ENCODE results near the gene ZNF805. TPM values are rescaled to one million over a fixed set of nuclear protein-coding genes. Genes with fewer than 3 reads are reported as not detected.

The ZNF805 gene
- total RNA-seq, 1 experiment from 2014 or later: 18.2 TPM

DNA sequence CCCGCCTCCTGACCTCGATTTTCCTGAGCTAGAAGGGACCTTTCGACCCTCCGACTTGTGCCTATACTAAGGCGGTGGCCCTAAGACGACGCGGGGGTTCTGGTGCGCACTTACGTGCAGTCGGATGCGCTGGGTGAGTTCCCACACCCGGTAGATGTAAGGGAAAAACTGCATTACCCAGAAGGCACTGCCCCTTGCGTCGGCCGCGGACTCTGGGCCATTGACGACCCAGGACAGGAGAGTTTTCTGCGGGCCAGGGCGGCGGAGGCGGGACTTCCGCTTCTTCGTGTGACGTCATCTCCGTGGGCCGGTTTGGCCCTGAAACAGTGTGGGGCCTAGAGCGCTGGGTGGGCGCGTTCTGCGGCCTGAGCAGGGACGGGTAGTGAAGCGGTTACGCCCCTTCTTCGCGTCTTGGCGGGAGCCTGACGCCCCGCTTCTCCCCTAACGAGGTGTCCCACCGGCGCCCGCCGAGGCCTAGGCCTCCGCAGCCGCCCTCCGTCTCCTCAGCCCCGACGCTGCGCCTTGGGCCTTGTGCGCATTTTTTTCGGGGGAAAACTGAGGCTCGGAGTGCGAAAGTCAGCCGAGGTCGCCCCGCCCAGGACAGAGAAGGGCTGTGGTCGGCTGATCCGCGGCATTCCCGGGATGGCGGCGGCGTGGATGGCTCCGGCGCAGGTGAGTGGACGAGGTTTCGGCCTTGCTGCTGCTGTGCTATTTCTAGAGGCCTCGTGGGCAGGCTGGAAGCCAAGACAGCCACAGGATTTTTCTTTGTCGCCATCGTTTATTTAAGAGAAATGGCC lies 39.9 kb downstream of the ZNF805 start, which contains the start of gene ZNF460 (continued):
- TF ChIP-seq FOXP1 (CRISPR knock-in tag; IDR thresholded peaks at IDR 0.05; ENCODE audit: borderline replicate concordance) (peak; percentile 58; the same call in 1 of the 2 replicates), ZNF671 (CRISPR knock-in tag; IDR thresholded peaks at IDR 0.05) (no peak), SMAD3 (CRISPR knock-in tag; IDR thresholded peaks at IDR 0.05; ENCODE audit: borderline replicate concordance) (0 out of 2 replicates have a peak, but pooled peaks have one; percentile 38), FOXJ3 (CRISPR knock-in tag; IDR thresholded peaks at IDR 0.05; ENCODE audit: borderline replicate concordance) (no peak), FOXK1 (CRISPR knock-in tag; IDR thresholded peaks at IDR 0.05) (peak; percentile 93; the same call in 1 of the 2 replicates), CREB1 (CRISPR knock-in tag; IDR thresholded peaks at IDR 0.05) (0 out of 2 replicates have a peak, but pooled peaks have one; percentile 11), RELA (CRISPR knock-in tag; IDR thresholded peaks at IDR 0.05; ENCODE audit: borderline replicate concordance) (0 out of 2 replicates have a peak, but pooled peaks have one; percentile 51), NFYB (CRISPR knock-in tag; conservative IDR thresholded peaks at IDR 0.05; ENCODE audit: low read depth) (peak; percentile 56), GABPB1 (CRISPR knock-in tag; IDR thresholded peaks at IDR 0.05) (peak; percentile 80), OVOL2 (CRISPR knock-in tag; IDR thresholded peaks at IDR 0.05; ENCODE audit: borderline replicate concordance) (no peak), ZNF263 (CRISPR knock-in tag; IDR thresholded peaks at IDR 0.05; ENCODE audit: low read depth) (0 out of 2 replicates have a peak, but pooled peaks have one; percentile 22)
- TF ChIP-seq, protein P1, sequence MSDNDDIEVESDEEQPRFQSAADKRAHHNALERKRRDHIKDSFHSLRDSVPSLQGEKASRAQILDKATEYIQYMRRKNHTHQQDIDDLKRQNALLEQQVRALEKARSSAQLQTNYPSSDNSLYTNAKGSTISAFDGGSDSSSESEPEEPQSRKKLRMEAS (CRISPR knock-in tag; IDR thresholded peaks at IDR 0.05): peak; percentile 10; the same call in 1 of the 2 replicates
- TF ChIP-seq, protein P2, sequence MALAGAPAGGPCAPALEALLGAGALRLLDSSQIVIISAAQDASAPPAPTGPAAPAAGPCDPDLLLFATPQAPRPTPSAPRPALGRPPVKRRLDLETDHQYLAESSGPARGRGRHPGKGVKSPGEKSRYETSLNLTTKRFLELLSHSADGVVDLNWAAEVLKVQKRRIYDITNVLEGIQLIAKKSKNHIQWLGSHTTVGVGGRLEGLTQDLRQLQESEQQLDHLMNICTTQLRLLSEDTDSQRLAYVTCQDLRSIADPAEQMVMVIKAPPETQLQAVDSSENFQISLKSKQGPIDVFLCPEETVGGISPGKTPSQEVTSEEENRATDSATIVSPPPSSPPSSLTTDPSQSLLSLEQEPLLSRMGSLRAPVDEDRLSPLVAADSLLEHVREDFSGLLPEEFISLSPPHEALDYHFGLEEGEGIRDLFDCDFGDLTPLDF (CRISPR knock-in tag; IDR thresholded peaks at IDR 0.05): 0 out of 2 replicates have a peak, but pooled peaks have one; percentile 38
- TF ChIP-seq, protein P3, sequence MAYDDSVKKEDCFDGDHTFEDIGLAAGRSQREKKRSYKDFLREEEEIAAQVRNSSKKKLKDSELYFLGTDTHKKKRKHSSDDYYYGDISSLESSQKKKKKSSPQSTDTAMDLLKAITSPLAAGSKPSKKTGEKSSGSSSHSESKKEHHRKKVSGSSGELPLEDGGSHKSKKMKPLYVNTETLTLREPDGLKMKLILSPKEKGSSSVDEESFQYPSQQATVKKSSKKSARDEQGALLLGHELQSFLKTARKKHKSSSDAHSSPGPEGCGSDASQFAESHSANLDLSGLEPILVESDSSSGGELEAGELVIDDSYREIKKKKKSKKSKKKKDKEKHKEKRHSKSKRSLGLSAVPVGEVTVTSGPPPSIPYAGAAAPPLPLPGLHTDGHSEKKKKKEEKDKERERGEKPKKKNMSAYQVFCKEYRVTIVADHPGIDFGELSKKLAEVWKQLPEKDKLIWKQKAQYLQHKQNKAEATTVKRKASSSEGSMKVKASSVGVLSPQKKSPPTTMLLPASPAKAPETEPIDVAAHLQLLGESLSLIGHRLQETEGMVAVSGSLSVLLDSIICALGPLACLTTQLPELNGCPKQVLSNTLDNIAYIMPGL (CRISPR knock-in tag; IDR thresholded peaks at IDR 0.05): peak; percentile 60; the same call in 1 of the 2 replicates
- TF ChIP-seq, protein P4, sequence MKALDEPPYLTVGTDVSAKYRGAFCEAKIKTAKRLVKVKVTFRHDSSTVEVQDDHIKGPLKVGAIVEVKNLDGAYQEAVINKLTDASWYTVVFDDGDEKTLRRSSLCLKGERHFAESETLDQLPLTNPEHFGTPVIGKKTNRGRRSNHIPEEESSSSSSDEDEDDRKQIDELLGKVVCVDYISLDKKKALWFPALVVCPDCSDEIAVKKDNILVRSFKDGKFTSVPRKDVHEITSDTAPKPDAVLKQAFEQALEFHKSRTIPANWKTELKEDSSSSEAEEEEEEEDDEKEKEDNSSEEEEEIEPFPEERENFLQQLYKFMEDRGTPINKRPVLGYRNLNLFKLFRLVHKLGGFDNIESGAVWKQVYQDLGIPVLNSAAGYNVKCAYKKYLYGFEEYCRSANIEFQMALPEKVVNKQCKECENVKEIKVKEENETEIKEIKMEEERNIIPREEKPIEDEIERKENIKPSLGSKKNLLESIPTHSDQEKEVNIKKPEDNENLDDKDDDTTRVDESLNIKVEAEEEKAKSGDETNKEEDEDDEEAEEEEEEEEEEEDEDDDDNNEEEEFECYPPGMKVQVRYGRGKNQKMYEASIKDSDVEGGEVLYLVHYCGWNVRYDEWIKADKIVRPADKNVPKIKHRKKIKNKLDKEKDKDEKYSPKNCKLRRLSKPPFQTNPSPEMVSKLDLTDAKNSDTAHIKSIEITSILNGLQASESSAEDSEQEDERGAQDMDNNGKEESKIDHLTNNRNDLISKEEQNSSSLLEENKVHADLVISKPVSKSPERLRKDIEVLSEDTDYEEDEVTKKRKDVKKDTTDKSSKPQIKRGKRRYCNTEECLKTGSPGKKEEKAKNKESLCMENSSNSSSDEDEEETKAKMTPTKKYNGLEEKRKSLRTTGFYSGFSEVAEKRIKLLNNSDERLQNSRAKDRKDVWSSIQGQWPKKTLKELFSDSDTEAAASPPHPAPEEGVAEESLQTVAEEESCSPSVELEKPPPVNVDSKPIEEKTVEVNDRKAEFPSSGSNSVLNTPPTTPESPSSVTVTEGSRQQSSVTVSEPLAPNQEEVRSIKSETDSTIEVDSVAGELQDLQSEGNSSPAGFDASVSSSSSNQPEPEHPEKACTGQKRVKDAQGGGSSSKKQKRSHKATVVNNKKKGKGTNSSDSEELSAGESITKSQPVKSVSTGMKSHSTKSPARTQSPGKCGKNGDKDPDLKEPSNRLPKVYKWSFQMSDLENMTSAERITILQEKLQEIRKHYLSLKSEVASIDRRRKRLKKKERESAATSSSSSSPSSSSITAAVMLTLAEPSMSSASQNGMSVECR (CRISPR knock-in tag; IDR thresholded peaks at IDR 0.05; ENCODE audit: borderline replicate concordance): peak; percentile 55
- TF ChIP-seq, protein P5, sequence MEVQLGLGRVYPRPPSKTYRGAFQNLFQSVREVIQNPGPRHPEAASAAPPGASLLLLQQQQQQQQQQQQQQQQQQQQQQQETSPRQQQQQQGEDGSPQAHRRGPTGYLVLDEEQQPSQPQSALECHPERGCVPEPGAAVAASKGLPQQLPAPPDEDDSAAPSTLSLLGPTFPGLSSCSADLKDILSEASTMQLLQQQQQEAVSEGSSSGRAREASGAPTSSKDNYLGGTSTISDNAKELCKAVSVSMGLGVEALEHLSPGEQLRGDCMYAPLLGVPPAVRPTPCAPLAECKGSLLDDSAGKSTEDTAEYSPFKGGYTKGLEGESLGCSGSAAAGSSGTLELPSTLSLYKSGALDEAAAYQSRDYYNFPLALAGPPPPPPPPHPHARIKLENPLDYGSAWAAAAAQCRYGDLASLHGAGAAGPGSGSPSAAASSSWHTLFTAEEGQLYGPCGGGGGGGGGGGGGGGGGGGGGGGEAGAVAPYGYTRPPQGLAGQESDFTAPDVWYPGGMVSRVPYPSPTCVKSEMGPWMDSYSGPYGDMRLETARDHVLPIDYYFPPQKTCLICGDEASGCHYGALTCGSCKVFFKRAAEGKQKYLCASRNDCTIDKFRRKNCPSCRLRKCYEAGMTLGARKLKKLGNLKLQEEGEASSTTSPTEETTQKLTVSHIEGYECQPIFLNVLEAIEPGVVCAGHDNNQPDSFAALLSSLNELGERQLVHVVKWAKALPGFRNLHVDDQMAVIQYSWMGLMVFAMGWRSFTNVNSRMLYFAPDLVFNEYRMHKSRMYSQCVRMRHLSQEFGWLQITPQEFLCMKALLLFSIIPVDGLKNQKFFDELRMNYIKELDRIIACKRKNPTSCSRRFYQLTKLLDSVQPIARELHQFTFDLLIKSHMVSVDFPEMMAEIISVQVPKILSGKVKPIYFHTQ (CRISPR knock-in tag; IDR thresholded peaks at IDR 0.05): 0 out of 2 replicates have a peak, but pooled peaks have one; percentile 29
- TF ChIP-seq, protein P6, sequence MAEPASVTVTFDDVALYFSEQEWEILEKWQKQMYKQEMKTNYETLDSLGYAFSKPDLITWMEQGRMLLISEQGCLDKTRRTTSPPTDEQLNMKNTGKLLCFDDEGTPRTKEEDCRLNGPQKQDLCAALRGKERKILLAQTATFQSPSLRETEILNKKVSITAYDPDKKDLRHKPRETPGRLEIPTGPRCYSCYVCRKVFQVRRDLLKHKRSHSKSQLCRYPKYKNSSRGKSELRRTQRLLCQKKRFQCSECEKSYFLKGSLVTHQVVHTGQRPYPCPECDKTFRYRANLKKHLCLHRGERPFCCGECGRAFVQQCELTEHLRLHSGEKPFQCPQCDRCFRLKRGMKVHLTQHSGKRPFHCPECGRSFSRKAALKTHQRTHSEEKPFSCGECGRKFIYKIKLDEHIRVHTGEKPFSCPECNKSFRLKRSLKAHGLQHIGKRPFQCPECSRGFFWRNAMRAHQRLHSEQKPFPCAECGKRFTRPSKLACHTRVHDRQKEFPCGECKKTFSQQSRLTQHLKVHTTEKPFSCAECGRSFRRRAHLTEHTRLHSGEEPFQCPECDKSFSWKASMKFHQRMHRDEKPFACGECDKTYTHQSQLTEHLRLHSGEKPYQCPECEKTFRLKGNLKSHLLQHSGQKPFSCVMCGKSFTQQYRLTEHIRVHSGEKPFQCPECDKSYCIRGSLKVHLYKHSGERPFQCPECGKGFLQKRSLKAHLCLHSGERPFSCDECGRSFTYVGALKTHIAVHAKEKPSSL (CRISPR knock-in tag; conservative IDR thresholded peaks at IDR 0.05): no peak
